VCaP (cell line): Measurements from ENCODE around the gene MAGEB17.
"Not testable (repeated sequence)": the region's sequence is repeated elsewhere in the genome, so short reads cannot be mapped to it uniquely, and the experiment has no call there.

ENCODE experiments used
- H3K27ac ChIP-seq: fragments of 450-650 bp; 2 replicates; pipeline ENCODE4 v1.5.1; 2017
- CTCF ChIP-seq: fragments of 450-650 bp; conservative IDR thresholded peaks from 2 replicates; pipeline ENCODE4 v1.5.1; 2017; ENCODE audit warnings: mild to moderate bottlenecking, moderate library complexity

The MAGEB17 gene

DNA sequence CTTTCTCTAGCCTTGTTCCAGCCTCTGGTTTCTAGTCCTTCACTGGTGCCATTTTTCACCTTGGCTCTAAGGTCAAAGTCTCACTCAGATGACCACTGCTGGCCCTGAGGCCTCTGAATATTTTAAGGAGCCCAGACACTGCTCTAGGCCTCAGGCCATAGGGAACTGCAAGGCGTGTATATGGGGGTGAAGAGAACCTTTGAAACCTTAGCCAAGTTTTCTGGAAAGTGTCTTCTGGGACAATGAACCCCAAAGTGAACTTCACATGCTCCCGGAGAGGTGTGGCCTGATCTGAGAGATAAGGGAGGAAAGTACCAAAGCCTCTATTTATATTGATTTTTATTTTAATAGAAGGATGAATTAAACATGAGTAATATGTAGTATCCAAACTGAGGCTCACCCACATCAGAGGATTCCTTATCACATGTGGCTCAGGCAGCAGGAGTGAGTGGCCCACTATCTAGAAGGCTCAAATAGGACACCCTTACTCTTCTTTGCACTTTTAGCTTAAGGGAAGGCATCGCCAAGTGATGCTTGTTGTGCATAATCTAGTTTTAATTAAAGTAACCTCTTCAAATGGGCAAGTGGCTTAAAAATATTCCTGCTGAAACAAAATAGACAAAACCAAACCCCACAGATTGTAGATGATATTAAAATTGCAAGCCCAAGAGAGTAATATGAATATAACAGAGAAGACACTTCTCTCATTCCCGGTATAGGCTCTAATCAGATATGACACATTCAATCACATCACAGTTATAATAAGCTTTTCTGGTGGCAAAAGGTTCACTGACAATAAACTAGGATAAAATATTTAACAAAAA lies 25.6 kb upstream of the MAGEB17 start:
- TF ChIP-seq CTCF: no peak
- peak overlapping the region; percentile 89 for H3K27ac ChIP-seq

DNA sequence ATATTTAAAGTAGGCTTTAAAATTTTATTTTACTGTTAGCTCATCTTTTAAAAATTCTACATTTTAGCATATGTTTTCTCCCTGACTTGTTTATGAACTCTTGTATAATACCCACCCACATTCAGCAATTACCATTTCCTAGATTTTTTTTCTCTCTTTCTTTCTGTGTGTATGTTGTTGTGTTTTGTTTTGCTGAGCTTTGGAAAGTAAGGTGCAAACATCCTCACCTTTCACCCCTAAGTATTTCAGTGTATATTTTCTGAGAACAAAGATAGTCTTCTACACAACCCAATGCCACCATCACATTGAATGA lies 25.1 kb upstream of the MAGEB17 start:
- peak overlapping the region; percentile 89 for H3K27ac ChIP-seq
- TF ChIP-seq CTCF: no peak

- no peak for TF ChIP-seq CTCF
- H3K27ac ChIP-seq: no peak overlapping the region
Observed at GRCh38 chrX:16143968-16144367, 23.3 kb upstream of the MAGEB17 start.

DNA sequence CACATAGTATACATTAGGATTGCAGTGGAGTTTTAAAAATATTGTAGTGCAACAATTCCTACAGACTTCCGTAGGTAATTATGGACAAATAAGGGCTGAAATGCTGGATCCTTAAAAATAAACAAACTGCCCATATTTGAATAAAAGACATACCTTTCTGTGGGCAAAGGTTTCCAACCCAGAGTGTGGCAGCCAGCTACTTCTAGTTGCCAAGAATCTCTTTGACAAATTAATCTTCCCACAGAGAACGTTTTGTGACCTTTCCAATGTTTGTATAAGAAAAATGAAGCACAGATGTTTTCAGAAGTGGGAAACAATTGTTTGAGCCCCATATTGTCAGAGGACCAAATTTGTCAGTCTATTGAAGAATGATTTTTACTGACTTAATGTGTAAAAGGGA lies 22.9 kb upstream of the MAGEB17 start:
- no peak overlapping the region for H3K27ac ChIP-seq
- no peak for TF ChIP-seq CTCF

DNA sequence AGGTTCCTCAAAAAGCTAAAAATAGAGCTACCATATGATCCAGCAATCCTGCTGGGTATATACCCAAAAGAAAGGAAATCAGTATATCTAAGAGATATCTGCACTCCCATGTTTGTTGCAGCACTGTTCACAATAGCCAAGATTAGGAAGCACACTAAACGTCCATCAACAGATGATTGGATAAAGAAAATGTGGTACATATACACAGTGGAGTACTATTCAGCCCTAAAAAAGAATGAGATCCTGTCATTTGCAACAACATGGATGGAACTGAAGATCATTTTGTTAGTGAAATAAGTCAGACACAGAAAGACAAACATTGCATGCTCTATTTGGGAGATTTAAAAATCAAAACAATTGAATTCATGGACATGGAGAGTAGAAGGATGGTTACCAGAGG lies 22.2 kb upstream of the MAGEB17 start:
- not testable (repeated sequence) for H3K27ac ChIP-seq

DNA sequence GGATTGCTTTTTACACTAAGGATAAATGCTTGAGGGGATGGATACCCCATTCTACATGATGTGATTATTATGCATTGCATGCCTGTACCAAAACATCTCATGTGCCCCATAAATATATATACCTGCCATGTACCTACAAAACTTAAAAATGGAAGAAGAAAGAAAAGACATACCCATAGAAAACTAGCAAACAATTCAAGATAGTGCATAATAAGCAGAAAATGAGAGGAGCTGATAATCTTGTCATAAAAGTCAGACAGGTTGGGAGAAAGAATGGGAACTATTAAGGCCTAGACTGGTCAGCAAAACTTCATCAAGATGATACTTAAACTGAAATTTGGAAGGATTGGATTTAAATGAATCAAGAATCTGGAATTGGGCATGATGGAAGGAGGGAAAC lies 21.6 kb upstream of the MAGEB17 start:
- no peak for TF ChIP-seq CTCF
- no peak overlapping the region for H3K27ac ChIP-seq

DNA sequence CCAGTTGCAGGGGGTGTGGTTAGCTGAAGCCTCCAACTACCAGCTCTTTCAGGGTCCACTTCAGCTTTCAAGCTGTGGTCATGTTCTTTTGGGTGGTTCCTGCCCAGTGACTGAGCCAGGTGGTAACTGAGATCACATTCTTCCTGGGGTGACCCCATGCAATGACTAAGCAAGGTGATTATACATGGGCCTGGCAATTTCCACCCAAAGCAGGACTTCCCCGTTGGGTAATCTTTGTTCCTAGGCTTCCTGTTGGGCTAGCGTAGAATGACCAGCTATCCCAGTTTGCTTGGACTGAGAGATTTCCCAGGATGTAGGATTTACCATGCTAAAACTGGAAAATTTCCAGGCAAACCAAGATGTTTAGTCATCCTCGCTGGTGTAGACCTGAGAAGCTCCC lies 18.4 kb upstream of the MAGEB17 start:
- TF ChIP-seq CTCF: no peak
- H3K27ac ChIP-seq: no peak overlapping the region

DNA sequence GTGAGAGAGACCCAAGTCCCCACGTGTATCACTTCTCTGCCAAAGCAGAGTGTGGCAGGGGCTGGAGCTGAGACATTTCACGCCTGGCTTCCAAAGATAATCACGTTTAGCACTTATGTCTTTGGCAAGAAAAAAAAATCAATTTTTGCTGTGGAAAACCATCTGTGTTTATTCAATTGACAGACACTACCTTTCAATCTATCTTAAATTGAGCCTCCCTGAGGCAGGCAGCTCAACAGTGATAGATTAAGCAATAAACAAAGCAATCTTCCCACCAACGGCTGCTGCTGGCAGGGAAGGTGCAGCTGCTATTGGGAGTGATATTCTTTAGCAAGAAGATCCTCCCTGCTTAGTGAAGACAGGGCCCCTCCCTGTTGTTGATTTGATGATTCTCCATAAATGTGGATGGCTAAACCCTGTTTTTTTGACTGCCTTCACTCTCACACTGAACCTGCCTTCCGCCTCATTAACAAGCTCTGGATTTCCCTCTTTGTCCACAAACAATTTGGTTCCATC lies 11.6 kb upstream of the MAGEB17 start:
- TF ChIP-seq CTCF: no peak
- H3K27ac ChIP-seq: no peak overlapping the region
